Skeletal muscle tissue (tissue), 4 donors: Measurements from ENCODE around the gene CXCR6. TPM values are rescaled to one million over a fixed set of nuclear protein-coding genes. Genes with fewer than 3 reads are reported as not detected.
A peak's percentile ranks its signal among the peaks of the same experiment; 100 is the strongest.
"Not testable (repeated sequence)": the region's sequence is repeated elsewhere in the genome, so short reads cannot be mapped to it uniquely, and the experiment has no call there.

Experiments
- H3K27ac ChIP-seq: one replicate; pipeline ENCODE4 v1.7.0; 2013; ENCODE audit warnings: mild to moderate bottlenecking, low read depth, low read length, inconsistent platforms
- H3K27me3 ChIP-seq, 3 donors: one replicate each; pipeline ENCODE4 v1.7.0; 2013; ENCODE audit warnings: low read length in 3 of 3; ENCODE audit not compliant: control insufficient read depth in 3 of 3, insufficient read depth in 3 of 3
- H3K36me3 ChIP-seq, 3 donors: one replicate each; pipeline ENCODE4 v1.7.0; 2013; ENCODE audit warnings: low read length in 3 of 3; ENCODE audit not compliant: control insufficient read depth in 3 of 3, insufficient read depth in 3 of 3
- H3K4me1 ChIP-seq, 3 donors: one replicate each; pipeline ENCODE4 v1.7.0; 2013; ENCODE audit warnings: low read length in 3 of 3, mild to moderate bottlenecking in 3 of 3; ENCODE audit not compliant: control insufficient read depth in 3 of 3, insufficient read depth in 3 of 3
- H3K4me3 ChIP-seq, 3 donors: one replicate each; pipeline ENCODE4 v1.7.0; 2013; ENCODE audit warnings: low read length in 3 of 3
- H3K9ac ChIP-seq, 3 donors: one replicate each; pipeline ENCODE4 v1.7.0; 2013; ENCODE audit warnings: low read length in 3 of 3, mild to moderate bottlenecking in 3 of 3, moderate library complexity in 2 of 3, low read depth in 1 of 3
- H3K9me3 ChIP-seq, 3 donors: one replicate each; pipeline ENCODE4 v1.7.0; 2013; ENCODE audit warnings: low read length in 3 of 3; ENCODE audit not compliant: control insufficient read depth in 3 of 3
- total RNA-seq: library from RNA; depleted of rRNA; stranded (reverse); fragments of >200 nt; gene quantifications from one replicate; pipeline ENCODE4 v1.2.3, GENCODE V29; 2014
- donor health status: Osteomylitis.

CXCR6 gene
- total RNA-seq, 1 donor from 2014 or later = not detected

- Histone ChIP-seq H3K27me3 (no peaks in the 10 kb centered on the region), H3K9ac (peak overlapping the region; percentile 58 to 84 (median 78)), H3K4me1 (peaks cover 72 to 84% (median 75%) of the 10 kb centered on the region in 3 donors), H3K9me3 (no peaks in the 10 kb centered on the region), H3K36me3 (peaks cover 0 to 2% (median 0%) of the 10 kb centered on the region in 3 donors), H3K4me3 (peak overlapping the region; percentile 38 to 58 (median 52)), H3K27ac (peak overlapping the region; percentile 99)
These were observed 49.0 kb downstream of the CXCR6 start for GRCh38 chr3:45992133-45992729.

GRCh38 chr3:45992821-45993221, 49.6 kb downstream of the CXCR6 start:
- Histone ChIP-seq H3K4me1 (peaks cover 66 to 78% (median 69%) of the 10 kb centered on the region in 3 donors), H3K27me3 (no peaks in the 10 kb centered on the region), H3K36me3 (peaks cover 0 to 2% (median 0%) of the 10 kb centered on the region in 3 donors), H3K9me3 (no peaks in the 10 kb centered on the region), H3K27ac (peak overlapping the region; percentile 99), H3K4me3 (peak overlapping the region in 2 of 3 donors; percentile 38 to 58), H3K9ac (peak overlapping the region; percentile 51 to 58 (median 57))

- Histone ChIP-seq H3K4me3 (peak overlapping the region in 2 of 3 donors; percentile 54 to 58), H3K4me1 (peaks cover 59 to 71% (median 62%) of the 10 kb centered on the region in 3 donors), H3K27me3 (no peaks in the 10 kb centered on the region), H3K36me3 (peaks cover 0 to 2% (median 0%) of the 10 kb centered on the region in 3 donors), H3K9me3 (no peaks in the 10 kb centered on the region), H3K9ac (peak overlapping the region in 1 of 3 donors; percentile 58), H3K27ac (peak overlapping the region; percentile 99)
These were observed 50.3 kb downstream of the CXCR6 start for GRCh38 chr3:45993421-45994027.

GRCh38 chr3:45994419-45995235, 51.4 kb downstream of the CXCR6 start:
- H3K9me3 ChIP-seq = no peaks in the 10 kb centered on the region
- peak overlapping the region; percentile 92 to 93 (median 93) for H3K4me3 ChIP-seq
- peaks cover 48 to 60% (median 51%) of the 10 kb centered on the region in 3 donors for H3K4me1 ChIP-seq
- H3K27me3 ChIP-seq = no peaks in the 10 kb centered on the region
- H3K27ac ChIP-seq = peak overlapping the region; percentile 99
- H3K9ac ChIP-seq = peak overlapping the region; percentile 97 to 100 (median 99)
- H3K36me3 ChIP-seq = peaks cover 0 to 2% (median 0%) of the 10 kb centered on the region in 3 donors

GRCh38 chr3:45995236-45996192, 52.2 kb downstream of the CXCR6 start, which contains the start of gene FYCO1:
Gene FYCO1, minus strand, starts transcription at chr3:45995824. Its CDS starts 10,914 bp downstream, at chr3:45984910.
- no peaks in the 10 kb centered on the region for H3K9me3 ChIP-seq
- peak within 1 kb of the TSS; percentile 97 to 100 (median 99) for H3K9ac ChIP-seq
- H3K4me3 ChIP-seq = peak within 1 kb of the TSS; percentile 92 to 93 (median 93)
- H3K27me3 ChIP-seq = no peaks in the 10 kb centered on the region
- H3K36me3 ChIP-seq = peaks cover 0 to 2% (median 0%) of the 10 kb centered on the region in 3 donors
- H3K4me1 ChIP-seq = peaks cover 39 to 51% (median 42%) of the 10 kb centered on the region in 3 donors
- peak within 1 kb of the TSS; percentile 99 for H3K27ac ChIP-seq

GRCh38 chr3:45997499-45997898, 54.2 kb downstream of the CXCR6 start:
- not testable (repeated sequence) for H3K36me3 ChIP-seq, H3K9ac ChIP-seq, H3K27me3 ChIP-seq, H3K27ac ChIP-seq, H3K9me3 ChIP-seq, H3K4me3 ChIP-seq
- peaks cover 24 to 35% (median 25%) of the 10 kb centered on the region in 3 donors for H3K4me1 ChIP-seq

- H3K4me3 ChIP-seq = no peak overlapping the region
- no peak overlapping the region for H3K27ac ChIP-seq
- no peaks in the 10 kb centered on the region for H3K36me3 ChIP-seq
- H3K4me1 ChIP-seq = peaks cover 19 to 31% (median 21%) of the 10 kb centered on the region in 3 donors
- H3K9ac ChIP-seq = no peak overlapping the region
- H3K27me3 ChIP-seq = no peaks in the 10 kb centered on the region
- H3K9me3 ChIP-seq = no peaks in the 10 kb centered on the region
These were observed 54.7 kb downstream of the CXCR6 start for GRCh38 chr3:45997942-45998341.
